Measurements from ENCODE around the gene KIAA0513.
"Not testable (repeated sequence)": the region's sequence is repeated elsewhere in the genome, so short reads cannot be mapped to it uniquely, and the experiment has no call there.

The KIAA0513 gene

GRCh38 chr16:85107532-85107931, 79.9 kb downstream of the KIAA0513 start:
- DNase-seq: no peak

GRCh38 chr16:85110105-85110504, 82.5 kb downstream of the KIAA0513 start:
- no peak for DNase-seq

- no peak for DNase-seq
Observed at GRCh38 chr16:85111184-85111583, 83.6 kb downstream of the KIAA0513 start.

- DNase-seq: no peak
Observed at GRCh38 chr16:85112364-85112763, 84.8 kb downstream of the KIAA0513 start, which contains the start of gene CIBAR2. TSS of gene CIBAR2 (minus strand) at chr16:85112472. CDS start at chr16:85112352, 120 bp downstream.

- DNase-seq: no peak
Observed at GRCh38 chr16:85113168-85113733, 85.7 kb downstream of the KIAA0513 start.

- no peak for DNase-seq
Observed at GRCh38 chr16:85113913-85114312, 86.3 kb downstream of the KIAA0513 start.

GRCh38 chr16:85114909-85115567, 87.4 kb downstream of the KIAA0513 start:
- peak in 52 of 56 donors; percentile 6 to 87 (median 59) for DNase-seq

- no peak for DNase-seq
Observed at GRCh38 chr16:85117418-85117817, 89.8 kb downstream of the KIAA0513 start.

- DNase-seq: no peak
Observed at GRCh38 chr16:85120006-85120340, 92.4 kb downstream of the KIAA0513 start.

- not testable (repeated sequence) for DNase-seq
Observed at GRCh38 chr16:85123441-85123840, 95.8 kb downstream of the KIAA0513 start.

- DNase-seq: peak in 32 of 56 donors; percentile 7 to 75 (median 38)
Observed at GRCh38 chr16:85123891-85124635, 96.5 kb downstream of the KIAA0513 start.

GRCh38 chr16:85124636-85125346, 97.2 kb downstream of the KIAA0513 start:
- no peak for DNase-seq

GRCh38 chr16:85125570-85126393, 98.2 kb downstream of the KIAA0513 start:
- DNase-seq: peak in 8 of 56 donors; percentile 8 to 41 (median 16)

- no peak for DNase-seq
Observed at GRCh38 chr16:85126394-85126704, 98.8 kb downstream of the KIAA0513 start.

- DNase-seq: peak in 24 of 56 donors; percentile 12 to 60 (median 36)
Observed at GRCh38 chr16:85126705-85127378, 99.2 kb downstream of the KIAA0513 start.

- DNase-seq: no peak
Observed at GRCh38 chr16:85127379-85127723, 99.8 kb downstream of the KIAA0513 start.

- no peak for DNase-seq
Observed at GRCh38 chr16:85128079-85128837, 100.7 kb downstream of the KIAA0513 start.

- peak in 5 of 56 donors; percentile 9 to 24 (median 18) for DNase-seq
Observed at GRCh38 chr16:85129876-85130704, 102.5 kb downstream of the KIAA0513 start.

- DNase-seq: no peak
Observed at GRCh38 chr16:85130705-85131028, 103.1 kb downstream of the KIAA0513 start.
